Thoracic aorta (tissue), 2 donors: Measurements from ENCODE around the gene CES4A. TPM values are rescaled to one million over a fixed set of nuclear protein-coding genes. Genes with fewer than 3 reads are reported as not detected.

ENCODE experiments used
- ATAC-seq: fragments of 150-250 bp; one replicate; pipeline ENCODE4 v1.8.0; 2017; ENCODE audit warnings: low read depth; ENCODE audit not compliant: insufficient number of reproducible peaks, low FRiP score
- DNase-seq: peaks from one replicate; pipeline ENCODE4 v3.0.0-alpha.2; 2020; ENCODE audit warnings: low spot score
- H3K27ac ChIP-seq, 2 donors: fragments of 200-600 bp; sonication (generic); 1 replicate in 1 of 2; 2 replicates in 1 of 2; pipeline ENCODE4 v1.5.1; 2016; ENCODE audit warnings: mild to moderate bottlenecking in 2 of 2, moderate library complexity in 2 of 2
- H3K27me3 ChIP-seq: fragments of 200-600 bp; sonication (generic); replicated peaks from 2 replicates; pipeline ENCODE4 v1.6.0; 2016; ENCODE audit warnings: mild to moderate bottlenecking; ENCODE audit not compliant: insufficient read depth
- H3K36me3 ChIP-seq: fragments of 200-600 bp; sonication (generic); one replicate; pipeline ENCODE4 v1.5.1; 2016
- H3K4me1 ChIP-seq, 2 donors: fragments of 200-600 bp; sonication (generic); 1 replicate in 1 of 2; 2 replicates in 1 of 2; pipeline versions ENCODE4 v1.5.1 to v1.6.0; 2016; ENCODE audit warnings: low read depth in 2 of 2, mild to moderate bottlenecking in 1 of 2; ENCODE audit not compliant: control insufficient read depth in 1 of 2
- H3K4me3 ChIP-seq: fragments of 200-600 bp; sonication (generic); 2 replicates; pipeline ENCODE4 v1.5.1; 2016; ENCODE audit warnings: mild to moderate bottlenecking
- H3K9me3 ChIP-seq: fragments of 200-600 bp; sonication (generic); 2 replicates; pipeline ENCODE4 v1.5.1; 2016
- total RNA-seq, 2 donors: library from RNA; depleted of rRNA; stranded (reverse); fragments of >200 nt; gene quantifications; one replicate each; pipeline versions ENCODE4 v1.1.0 to v1.2.3, GENCODE V29; 2016
- TF ChIP-seq, protein P1 (sequence below): fragments of 200-600 bp; sonication (generic); IDR thresholded peaks from one replicate; pipeline ENCODE4 v1.5.1; 2019; ENCODE audit warnings: antibody characterized with exemption

The CES4A gene
- total RNA-seq, 2 donors from 2014 or later: 7.4 to 9.5 TPM

DNA sequence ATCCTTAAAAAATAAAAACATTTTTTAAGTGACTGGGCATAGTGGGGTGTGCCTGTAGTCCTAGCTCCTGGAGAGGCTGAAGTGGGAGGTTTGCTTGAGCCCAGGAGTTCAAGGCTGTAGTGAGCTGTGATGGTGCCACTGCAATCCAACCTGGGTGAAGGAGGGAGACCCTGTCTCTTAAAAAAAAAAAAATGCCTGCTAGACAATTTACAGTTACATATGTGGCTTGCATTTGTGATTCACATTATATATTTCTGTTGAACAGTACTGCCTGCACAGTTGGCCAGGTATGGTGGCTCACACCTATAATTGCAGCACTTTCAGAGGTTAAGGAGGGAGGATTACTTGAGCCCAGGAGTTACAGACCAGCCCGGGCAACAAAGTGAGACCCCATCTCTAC is 64.0 kb downstream of the CES4A start:
- TF ChIP-seq, protein P1, sequence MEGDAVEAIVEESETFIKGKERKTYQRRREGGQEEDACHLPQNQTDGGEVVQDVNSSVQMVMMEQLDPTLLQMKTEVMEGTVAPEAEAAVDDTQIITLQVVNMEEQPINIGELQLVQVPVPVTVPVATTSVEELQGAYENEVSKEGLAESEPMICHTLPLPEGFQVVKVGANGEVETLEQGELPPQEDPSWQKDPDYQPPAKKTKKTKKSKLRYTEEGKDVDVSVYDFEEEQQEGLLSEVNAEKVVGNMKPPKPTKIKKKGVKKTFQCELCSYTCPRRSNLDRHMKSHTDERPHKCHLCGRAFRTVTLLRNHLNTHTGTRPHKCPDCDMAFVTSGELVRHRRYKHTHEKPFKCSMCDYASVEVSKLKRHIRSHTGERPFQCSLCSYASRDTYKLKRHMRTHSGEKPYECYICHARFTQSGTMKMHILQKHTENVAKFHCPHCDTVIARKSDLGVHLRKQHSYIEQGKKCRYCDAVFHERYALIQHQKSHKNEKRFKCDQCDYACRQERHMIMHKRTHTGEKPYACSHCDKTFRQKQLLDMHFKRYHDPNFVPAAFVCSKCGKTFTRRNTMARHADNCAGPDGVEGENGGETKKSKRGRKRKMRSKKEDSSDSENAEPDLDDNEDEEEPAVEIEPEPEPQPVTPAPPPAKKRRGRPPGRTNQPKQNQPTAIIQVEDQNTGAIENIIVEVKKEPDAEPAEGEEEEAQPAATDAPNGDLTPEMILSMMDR: no peak
- ATAC-seq: no peak

DNA sequence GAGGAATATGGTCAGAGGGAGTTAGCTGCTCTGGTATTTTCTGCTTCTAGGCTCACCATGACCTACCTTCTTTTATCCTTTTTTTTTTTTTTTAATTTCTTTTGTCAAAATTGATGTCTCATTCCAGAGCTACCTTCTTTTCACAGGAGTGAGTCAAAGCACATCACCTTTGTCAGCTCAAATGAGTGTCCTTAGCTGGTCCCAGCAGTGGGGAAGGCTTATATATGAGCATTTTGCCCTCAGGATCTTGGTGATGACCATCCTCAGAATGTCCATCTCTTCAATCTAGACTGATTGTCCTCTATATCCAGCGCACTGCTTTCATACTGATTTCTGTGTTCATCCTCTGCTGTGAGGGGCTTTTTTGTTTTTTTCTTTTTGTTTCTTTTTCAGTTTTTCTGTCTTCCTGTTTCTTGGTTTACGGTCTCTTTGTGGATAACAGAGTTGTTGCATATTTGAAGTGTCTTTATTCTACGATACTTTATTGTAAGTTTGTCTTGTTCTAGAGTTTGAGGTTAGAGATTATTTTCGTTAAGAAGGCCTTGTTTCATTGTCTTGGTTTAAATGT is 65.5 kb downstream of the CES4A start:
- TF ChIP-seq, protein P1: no peak
- no peak for ATAC-seq

More for the DNA sequence above, 64.0 kb downstream of the CES4A start:
- no peaks in the 10 kb centered on the region for H3K27me3 ChIP-seq
- H3K4me3 ChIP-seq: no peak overlapping the region
- no peak for DNase-seq
- H3K4me1 ChIP-seq: no peaks in the 10 kb centered on the region
- no peaks in the 10 kb centered on the region for H3K36me3 ChIP-seq
- H3K9me3 ChIP-seq: no peaks in the 10 kb centered on the region
- H3K27ac ChIP-seq: no peak overlapping the region

GRCh38 chr16:67054901-67055300 is 66.5 kb downstream of the CES4A start:
- Histone ChIP-seq H3K9me3 (no peaks in the 10 kb centered on the region), H3K36me3 (no peaks in the 10 kb centered on the region), H3K27me3 (no peaks in the 10 kb centered on the region), H3K4me1 (no peaks in the 10 kb centered on the region), H3K4me3 (no peak overlapping the region), H3K27ac (no peak overlapping the region)
- no peak for DNase-seq
- no peak for ATAC-seq
- TF ChIP-seq, protein P1: no peak

More for the DNA sequence above, 65.5 kb downstream of the CES4A start:
- no peaks in the 10 kb centered on the region for H3K4me1 ChIP-seq
- no peaks in the 10 kb centered on the region for H3K36me3 ChIP-seq
- no peak for DNase-seq
- H3K9me3 ChIP-seq: no peaks in the 10 kb centered on the region
- H3K4me3 ChIP-seq: no peak overlapping the region
- no peaks in the 10 kb centered on the region for H3K27me3 ChIP-seq
- H3K27ac ChIP-seq: no peak overlapping the region

DNA sequence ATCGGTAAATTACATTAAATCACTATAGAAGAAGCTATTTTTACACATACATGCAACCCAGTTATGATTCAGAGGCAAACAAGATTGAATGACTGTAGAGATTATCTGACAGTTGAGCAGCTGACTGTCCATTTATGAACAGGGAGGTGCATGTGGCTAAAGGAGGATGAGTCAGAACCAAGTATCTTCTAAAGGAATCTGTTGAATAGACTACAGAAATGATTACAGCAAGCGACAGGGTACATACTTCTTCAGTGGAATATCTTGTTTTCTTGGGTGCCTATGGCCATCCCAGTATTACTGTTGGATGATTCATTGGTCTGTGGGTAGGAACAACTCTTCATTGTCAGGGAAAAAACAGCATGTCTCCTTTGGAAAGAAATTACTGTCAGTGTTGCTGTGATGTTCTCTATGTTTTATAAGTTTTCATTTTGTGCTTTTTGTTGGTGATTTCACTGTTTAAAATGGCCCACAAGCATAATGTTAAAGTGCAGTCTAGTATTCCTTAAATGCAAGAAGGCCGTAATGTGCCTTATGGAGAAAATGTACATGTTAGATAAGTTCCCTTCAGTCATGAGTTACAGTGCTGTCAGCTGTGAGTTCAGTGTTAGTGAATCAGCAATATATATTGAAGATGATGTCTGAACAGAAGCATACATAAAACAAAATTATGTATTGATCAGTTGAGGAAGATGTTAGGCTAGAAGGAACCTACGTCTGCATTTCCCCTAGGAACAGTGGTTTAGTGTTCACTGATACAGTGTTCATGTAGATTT is 67.5 kb downstream of the CES4A start:
- no peak for ATAC-seq

More for the DNA sequence above, 67.5 kb downstream of the CES4A start:
- H3K27ac ChIP-seq: no peak overlapping the region
- H3K36me3 ChIP-seq: no peaks in the 10 kb centered on the region
- no peak for DNase-seq
- TF ChIP-seq, protein P1: no peak
- H3K27me3 ChIP-seq: no peaks in the 10 kb centered on the region
- H3K4me1 ChIP-seq: no peaks in the 10 kb centered on the region
- no peak overlapping the region for H3K4me3 ChIP-seq
- no peaks in the 10 kb centered on the region for H3K9me3 ChIP-seq

Other genes starting within 250 kb of the CES4A start
- gene DYNC1LI2, start 237.0 kb upstream of the CES4A start, total RNA-seq: 100 to 1,000 TPM; 110 to 200 TPM
- not detected for gene TERB1, start 187.0 kb upstream of the CES4A start, total RNA-seq
- gene NAE1, start 157.6 kb upstream of the CES4A start, total RNA-seq: 10 to 100 TPM; 29.6 to 48.0 TPM
- gene CA7, start 144.2 kb upstream of the CES4A start, total RNA-seq: not detected
- 1 to 10 TPM; 4.8 to 6.2 TPM for gene PDP2, start 108.1 kb upstream of the CES4A start, total RNA-seq
- not detected for gene CDH16, start 69.7 kb upstream of the CES4A start, total RNA-seq
- 10 to 100 TPM; 43.2 to 88.3 TPM for gene RRAD, start 63.1 kb upstream of the CES4A start, total RNA-seq
- gene CIAO2B, start 54.2 kb upstream of the CES4A start, total RNA-seq: 100 to 1,000 TPM in 1 of 2 donors, 10 to 100 TPM in 1; 23.2 to 102 TPM
- 10 to 100 TPM; 29.8 to 92.7 TPM for gene CES2, start 53.1 kb upstream of the CES4A start, total RNA-seq
- gene CES3, start 27.3 kb upstream of the CES4A start, total RNA-seq: 1 to 10 TPM in 1 of 2 donors, under 1 TPM in 1; 0.63 to 1.1 TPM
- gene CBFB, start 40.6 kb downstream of the CES4A start, total RNA-seq: 10 to 100 TPM; 28.3 to 79.7 TPM
- 10 to 100 TPM; 15.6 to 27.2 TPM for gene PHAF1, start 121.4 kb downstream of the CES4A start, total RNA-seq
- 10 to 100 TPM; 33.5 to 59.6 TPM for gene B3GNT9, start 162.4 kb downstream of the CES4A start, total RNA-seq
- 10 to 100 TPM; 18.4 to 52.1 TPM for gene TRADD, start 171.3 kb downstream of the CES4A start, total RNA-seq
- gene FBXL8, start 171.4 kb downstream of the CES4A start, total RNA-seq: 10 to 100 TPM; 25.6 to 40.2 TPM
- gene HSF4, start 176.2 kb downstream of the CES4A start, total RNA-seq: 10 to 100 TPM; 44.1 to 87.5 TPM
- 10 to 100 TPM; 43.5 to 80.8 TPM for gene NOL3, start 181.9 kb downstream of the CES4A start, total RNA-seq
- 10 to 100 TPM; 13.7 to 28.4 TPM for gene MATCAP1, start 195.4 kb downstream of the CES4A start, total RNA-seq
- gene EXOC3L1, start 201.5 kb downstream of the CES4A start, total RNA-seq: 1 to 10 TPM in 1 of 2 donors, under 1 TPM in 1; 0.68 to 1.5 TPM
- 100 to 1,000 TPM in 1 of 2 donors, 10 to 100 TPM in 1; 96.4 to 120 TPM for gene E2F4, start 203.6 kb downstream of the CES4A start, total RNA-seq
- 1 to 10 TPM; 1.4 TPM for gene ELMO3, start 210.5 kb downstream of the CES4A start, total RNA-seq
- 10 to 100 TPM; 21.2 to 32.2 TPM for gene TMEM208, start 238.5 kb downstream of the CES4A start, total RNA-seq